Body of pancreas (tissue), 4 donors: ENCODE results near the gene CPZ. TPM values are rescaled to one million over a fixed set of nuclear protein-coding genes. Genes with fewer than 3 reads are reported as not detected.

Experiments used
- ATAC-seq: fragments of 150-250 bp; one replicate; pipeline ENCODE4 v1.9.1; 2016
- DNase-seq, 4 donors: peaks; one replicate each; pipeline ENCODE4 v3.0.0-alpha.2; 2019
- H3K27ac ChIP-seq, 4 donors: fragments of 200-600 bp; sonication (generic); 1 replicate in 3 of 4; 2 replicates in 1 of 4; pipeline versions ENCODE4 v1.5.1 to v1.6.1; 2016 to 2019; ENCODE audit warnings: mild to moderate bottlenecking in 1 of 4, mixed read lengths in 1 of 4, moderate library complexity in 1 of 4
- H3K27me3 ChIP-seq, 2 donors: fragments of 200-600 bp; sonication (generic); one replicate each; pipeline ENCODE4 v1.6.0; 2016; ENCODE audit warnings: mild to moderate bottlenecking in 1 of 2
- H3K36me3 ChIP-seq, 2 donors: fragments of 200-600 bp; sonication (generic); replicated peaks in 1 of 2; 2 replicates each; pipeline ENCODE4 v1.5.1; 2016; ENCODE audit warnings: low read depth in 2 of 2; ENCODE audit not compliant: insufficient read depth in 1 of 2
- H3K4me1 ChIP-seq: fragments of 200-600 bp; sonication (generic); one replicate; pipeline ENCODE4 v1.6.0; 2016
- H3K4me3 ChIP-seq, 2 donors: fragments of 200-600 bp; sonication (generic); 1 replicate in 1 of 2; 2 replicates in 1 of 2; pipeline ENCODE4 v1.5.1; 2016 to 2019
- H3K9me3 ChIP-seq, 3 donors: fragments of 200-600 bp; sonication (generic); 1 replicate in 2 of 3; 2 replicates in 1 of 3; pipeline ENCODE4 v1.5.1; 2016
- POLR2A ChIP-seq, 3 donors: fragments of 450-650 bp; IDR thresholded peaks; one replicate each; pipeline ENCODE4 v1.6.1; 2016; ENCODE audit warnings: antibody characterized with exemption in 3 of 3, mild to moderate bottlenecking in 2 of 3
- WGBS, 2 donors: methylation state at CpG; one replicate each; pipeline ENCODE4 v1.1.5; 2017; 5-methylcytosine and 5-hydroxymethylcytosine counted together
- intact Hi-C: fragments of 100-400 bp; cut with DNase I; formaldehyde crosslinking; loops from one replicate; pipeline ENCODE4 v1.15.1; 2023
- total RNA-seq, 2 donors: library from RNA; depleted of rRNA; stranded (reverse); fragments of >200 nt; gene quantifications; one replicate each; pipeline ENCODE4 v1.1.0, GENCODE V29; 2016
- TF ChIP-seq, protein P1 (sequence below), 7 experiments: fragments of 450-650 bp in 4 of 7; fragments of 200-600 bp in 3 of 7; sonication (generic) in 3 of 7; IDR thresholded peaks; one replicate each; pipeline ENCODE4 v1.5.1; 2016 to 2019; ENCODE audit warnings: antibody characterized with exemption in 7 of 7

Gene CPZ
- total RNA-seq, 2 donors from 2014 or later: 0.66 to 0.78 TPM

DNA sequence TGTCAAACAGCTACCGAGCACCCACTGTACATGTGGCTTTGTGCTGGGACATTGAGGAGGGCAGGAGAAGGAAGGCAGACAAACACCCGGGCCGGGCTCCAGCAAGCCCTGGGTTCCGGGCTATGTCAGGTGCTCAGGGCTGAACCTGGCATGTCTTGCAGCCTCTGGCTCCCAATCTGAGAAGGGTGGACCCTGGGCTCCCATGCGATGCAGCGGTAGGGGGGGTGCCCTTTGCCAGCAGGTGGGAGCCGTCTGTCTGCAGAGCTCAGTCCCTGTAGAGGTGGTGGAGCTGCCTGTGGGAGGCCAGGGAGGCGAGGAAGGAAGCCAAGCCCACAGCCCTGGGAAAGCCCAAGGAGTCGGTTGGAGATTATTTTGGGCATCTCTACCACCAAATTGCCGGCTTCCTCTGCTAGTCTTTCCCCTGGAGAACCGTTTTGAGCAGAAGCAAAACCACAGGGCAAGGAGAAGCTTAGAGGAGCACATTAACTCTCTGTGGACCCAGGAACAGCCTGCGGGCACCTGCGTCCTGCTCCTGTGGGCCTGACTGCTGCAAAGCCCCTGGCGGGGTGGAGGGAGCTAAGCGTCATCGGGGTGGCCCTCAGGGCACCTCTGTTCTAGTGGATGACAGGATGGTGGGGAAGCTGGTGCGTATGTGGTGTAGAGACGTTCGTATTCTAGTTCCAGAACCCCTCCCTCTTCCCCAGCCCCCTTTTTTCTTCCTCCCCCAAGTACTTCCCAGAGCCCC is 10.3 kb downstream of the CPZ start:
- TF ChIP-seq, protein P1, sequence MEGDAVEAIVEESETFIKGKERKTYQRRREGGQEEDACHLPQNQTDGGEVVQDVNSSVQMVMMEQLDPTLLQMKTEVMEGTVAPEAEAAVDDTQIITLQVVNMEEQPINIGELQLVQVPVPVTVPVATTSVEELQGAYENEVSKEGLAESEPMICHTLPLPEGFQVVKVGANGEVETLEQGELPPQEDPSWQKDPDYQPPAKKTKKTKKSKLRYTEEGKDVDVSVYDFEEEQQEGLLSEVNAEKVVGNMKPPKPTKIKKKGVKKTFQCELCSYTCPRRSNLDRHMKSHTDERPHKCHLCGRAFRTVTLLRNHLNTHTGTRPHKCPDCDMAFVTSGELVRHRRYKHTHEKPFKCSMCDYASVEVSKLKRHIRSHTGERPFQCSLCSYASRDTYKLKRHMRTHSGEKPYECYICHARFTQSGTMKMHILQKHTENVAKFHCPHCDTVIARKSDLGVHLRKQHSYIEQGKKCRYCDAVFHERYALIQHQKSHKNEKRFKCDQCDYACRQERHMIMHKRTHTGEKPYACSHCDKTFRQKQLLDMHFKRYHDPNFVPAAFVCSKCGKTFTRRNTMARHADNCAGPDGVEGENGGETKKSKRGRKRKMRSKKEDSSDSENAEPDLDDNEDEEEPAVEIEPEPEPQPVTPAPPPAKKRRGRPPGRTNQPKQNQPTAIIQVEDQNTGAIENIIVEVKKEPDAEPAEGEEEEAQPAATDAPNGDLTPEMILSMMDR (IDR thresholded peaks at IDR 0.05): no peak
- TF ChIP-seq POLR2A (IDR thresholded peaks at IDR 0.05): no peak
- Histone ChIP-seq H3K27ac (no peak overlapping the region), H3K27me3 (peaks cover 0 to 7% of the 10 kb centered on the region in 2 donors), H3K4me3 (no peak overlapping the region), H3K4me1 (no peaks in the 10 kb centered on the region), H3K9me3 (no peaks in the 10 kb centered on the region), H3K36me3 (no peaks in the 10 kb centered on the region)
- ATAC-seq (no peak), DNase-seq (no peak)
- intact Hi-C loops: loop anchor here (10.0 kb wide), 2 partner anchors 282 to 312 kb away; no protein-coding TSS in a partner anchor
- 40 to 43% methylated on average over 14 to 19 of the region's 19 CpGs for WGBS, 2 donors

DNA sequence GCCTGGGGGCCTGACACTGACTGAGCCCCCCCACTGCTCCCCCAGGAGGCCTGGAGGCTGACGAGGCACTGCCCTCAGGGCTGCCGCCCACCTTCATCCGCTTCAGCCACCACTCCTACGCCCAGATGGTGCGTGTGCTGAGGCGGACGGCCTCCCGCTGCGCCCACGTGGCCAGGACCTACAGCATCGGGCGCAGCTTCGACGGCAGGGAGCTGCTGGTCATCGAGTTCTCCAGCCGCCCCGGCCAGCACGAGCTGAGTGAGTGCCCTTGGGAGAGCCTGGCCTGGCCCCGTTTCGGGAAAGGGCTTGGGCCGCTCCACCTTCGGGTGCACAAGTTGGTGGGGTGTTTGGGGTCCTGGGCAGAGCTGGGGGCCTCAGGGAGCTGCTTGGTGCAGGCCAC is 11.4 kb downstream of the CPZ start:
- H3K4me3 ChIP-seq: no peak overlapping the region
- no peak for ATAC-seq
- no peaks in the 10 kb centered on the region for H3K36me3 ChIP-seq
- intact Hi-C loops: loop anchor here (10.0 kb wide), 2 partner anchors 281 to 311 kb away; no protein-coding TSS in a partner anchor
- WGBS, 2 donors: 69 to 71% methylated on average over 3 to 22 of the region's 22 CpGs
- DNase-seq: no peak
- no peaks in the 10 kb centered on the region for H3K9me3 ChIP-seq
- no peak overlapping the region for H3K27ac ChIP-seq
- peaks cover 0 to 7% of the 10 kb centered on the region in 2 donors for H3K27me3 ChIP-seq
- H3K4me1 ChIP-seq: no peaks in the 10 kb centered on the region
- TF ChIP-seq POLR2A (IDR thresholded peaks at IDR 0.05): no peak
- TF ChIP-seq, protein P1 (IDR thresholded peaks at IDR 0.05): no peak

DNA sequence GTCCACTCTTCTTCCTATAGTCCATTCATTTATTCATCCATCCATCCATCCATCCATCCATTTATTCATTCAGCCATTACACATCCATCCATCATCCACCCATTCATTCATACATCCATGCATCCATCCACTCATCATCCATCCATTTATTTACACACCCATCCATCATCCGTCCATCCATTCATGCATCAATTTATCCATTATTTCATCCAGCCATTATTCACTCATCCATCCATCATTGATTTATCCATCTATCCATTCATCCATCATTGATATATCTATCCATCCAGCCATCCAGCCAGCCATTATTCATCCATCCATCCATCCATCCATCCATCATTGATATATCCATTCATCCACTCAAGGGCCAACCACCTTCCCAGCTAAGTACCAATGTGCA is 12.7 kb downstream of the CPZ start:
- intact Hi-C loops: loop anchor here (10.0 kb wide), 2 partner anchors 280 to 310 kb away; no protein-coding TSS in a partner anchor
- H3K27me3 ChIP-seq: peaks cover 0 to 7% of the 10 kb centered on the region in 2 donors

DNA sequence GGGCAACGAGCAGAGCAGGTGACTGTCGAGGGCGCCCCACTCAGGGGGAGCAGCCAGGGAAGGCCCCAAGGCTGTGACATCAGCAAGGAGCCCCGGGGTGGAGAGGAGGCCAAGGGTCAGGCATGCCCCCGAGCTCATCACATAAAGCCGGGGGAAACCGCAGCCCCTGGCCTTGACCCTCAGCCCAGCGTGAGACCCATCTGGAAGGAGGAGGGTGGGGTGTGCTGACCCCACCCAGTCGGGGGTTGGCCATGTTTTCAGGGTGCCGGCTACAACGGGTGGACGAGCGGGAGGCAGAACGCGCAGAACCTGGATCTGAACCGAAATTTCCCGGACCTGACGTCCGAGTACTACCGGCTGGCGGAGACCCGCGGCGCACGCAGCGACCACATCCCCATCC is 13.9 kb downstream of the CPZ start:
- no peak for TF ChIP-seq POLR2A (IDR thresholded peaks at IDR 0.05)
- TF ChIP-seq, protein P1 (IDR thresholded peaks at IDR 0.05): no peak
- H3K9me3 ChIP-seq: no peaks in the 10 kb centered on the region
- WGBS, 2 donors: 69 to 75% methylated on average over 10 to 26 of the region's 26 CpGs
- no peaks in the 10 kb centered on the region for H3K4me1 ChIP-seq
- no peak overlapping the region for H3K27ac ChIP-seq
- peaks cover 0 to 7% of the 10 kb centered on the region in 2 donors for H3K27me3 ChIP-seq
- ATAC-seq (no peak), DNase-seq (no peak)
- intact Hi-C loops: loop anchor here (10.0 kb wide), 2 partner anchors 278 to 308 kb away; no protein-coding TSS in a partner anchor
- H3K36me3 ChIP-seq: no peaks in the 10 kb centered on the region
- H3K4me3 ChIP-seq: no peak overlapping the region

More for the DNA sequence above, 12.7 kb downstream of the CPZ start:
- no peaks in the 10 kb centered on the region for H3K4me1 ChIP-seq
- no peak for TF ChIP-seq POLR2A (IDR thresholded peaks at IDR 0.05)
- TF ChIP-seq, protein P1 (IDR thresholded peaks at IDR 0.05): no peak
- DNase-seq: no peak
- no peaks in the 10 kb centered on the region for H3K9me3 ChIP-seq
- no peak for ATAC-seq
- H3K4me3 ChIP-seq: no peak overlapping the region
- 74 to 87% methylated on average over 1 of the region's 1 CpG for WGBS, 2 donors
- H3K27ac ChIP-seq: no peak overlapping the region
- H3K36me3 ChIP-seq: no peaks in the 10 kb centered on the region
